Mucosa of stomach (tissue), 1 donor: ENCODE data around the gene DTX1.

Experiments used
- H3K27me3 ChIP-seq: one replicate; pipeline ENCODE4 v1.7.0; 2013; ENCODE audit warnings: mild to moderate bottlenecking, low read length; ENCODE audit not compliant: control insufficient read depth, insufficient read depth
- H3K36me3 ChIP-seq: one replicate; pipeline ENCODE4 v1.7.0; 2013; ENCODE audit warnings: low read length; ENCODE audit not compliant: control insufficient read depth, insufficient read depth
- H3K4me1 ChIP-seq: one replicate; pipeline ENCODE4 v1.7.0; 2013; ENCODE audit warnings: mild to moderate bottlenecking, low read length; ENCODE audit not compliant: control insufficient read depth, insufficient read depth
- H3K4me3 ChIP-seq: one replicate; pipeline ENCODE4 v1.7.0; 2013; ENCODE audit warnings: low read length
- H3K9ac ChIP-seq: one replicate; pipeline ENCODE4 v1.7.0; 2013; ENCODE audit warnings: mild to moderate bottlenecking, low read length, moderate library complexity
- H3K9me3 ChIP-seq: one replicate; pipeline ENCODE4 v1.7.0; 2013; ENCODE audit warnings: mild to moderate bottlenecking, low read length, moderate library complexity; ENCODE audit not compliant: control insufficient read depth
- donor health status: Pancreatic carcinoma.

The DTX1 gene

GRCh38 chr12:113066813-113067400, 10.4 kb downstream of the DTX1 start:
- no peaks in the 10 kb centered on the region for H3K9me3 ChIP-seq
- H3K9ac ChIP-seq = no peak overlapping the region
- H3K4me3 ChIP-seq = no peak overlapping the region
- peaks cover 7% of the 10 kb centered on the region for H3K4me1 ChIP-seq
- H3K36me3 ChIP-seq = no peaks in the 10 kb centered on the region
- H3K27me3 ChIP-seq = peaks cover 12% of the 10 kb centered on the region

DNA sequence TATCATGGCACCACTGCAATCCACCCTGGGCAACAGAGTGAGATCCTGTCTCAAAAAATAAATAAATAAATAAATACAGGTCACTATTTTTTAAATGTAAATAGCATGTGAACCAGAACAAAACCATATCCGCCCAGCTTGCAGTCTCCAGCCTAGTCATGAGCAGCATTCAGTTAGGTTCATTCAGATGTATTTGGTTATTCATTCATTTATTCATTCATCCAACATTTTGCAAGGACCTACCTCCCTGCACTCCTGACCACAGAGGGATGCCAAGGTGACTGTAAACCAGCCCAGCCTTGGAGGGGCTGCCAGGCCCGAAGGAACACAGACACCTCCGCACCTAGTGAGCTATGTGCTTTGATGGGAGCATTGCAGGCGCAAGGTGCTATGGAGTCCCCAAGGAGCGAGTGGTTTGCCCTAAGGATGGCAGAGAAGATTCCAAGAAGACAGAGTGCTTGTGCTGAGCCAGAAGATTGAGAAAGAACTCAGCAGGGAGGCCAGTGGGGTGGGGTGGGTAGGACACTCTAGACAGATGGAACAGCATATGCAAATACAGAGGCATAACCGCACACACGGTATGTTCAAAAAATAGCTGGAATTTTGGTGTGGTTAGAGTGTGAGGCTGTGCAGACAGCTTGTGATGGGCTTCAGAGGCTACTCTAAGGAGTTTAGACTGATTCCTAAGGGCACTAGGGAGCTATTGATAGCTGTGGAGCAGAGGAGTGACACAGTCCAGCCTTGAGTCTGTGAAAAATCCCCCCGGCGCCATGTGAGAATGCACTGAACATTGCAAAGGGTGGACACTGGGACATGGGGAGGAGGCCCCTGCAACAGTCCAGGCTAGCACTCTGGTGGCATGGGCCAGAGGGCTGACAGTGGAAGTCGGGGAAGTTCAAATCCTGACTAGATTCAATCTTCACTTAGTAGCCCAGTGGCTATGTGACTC, 11.7 kb downstream of the DTX1 start:
- Histone ChIP-seq H3K27me3 (peaks cover 7% of the 10 kb centered on the region), H3K9ac (no peak overlapping the region), H3K4me1 (peaks cover 8% of the 10 kb centered on the region), H3K9me3 (no peaks in the 10 kb centered on the region), H3K4me3 (no peak overlapping the region), H3K36me3 (no peaks in the 10 kb centered on the region)

GRCh38 chr12:113069149-113069548, 12.6 kb downstream of the DTX1 start:
- H3K9ac ChIP-seq = no peak overlapping the region
- no peak overlapping the region for H3K4me3 ChIP-seq
- peaks cover 8% of the 10 kb centered on the region for H3K4me1 ChIP-seq
- peaks cover 7% of the 10 kb centered on the region for H3K27me3 ChIP-seq
- no peaks in the 10 kb centered on the region for H3K36me3 ChIP-seq
- H3K9me3 ChIP-seq = no peaks in the 10 kb centered on the region

DNA sequence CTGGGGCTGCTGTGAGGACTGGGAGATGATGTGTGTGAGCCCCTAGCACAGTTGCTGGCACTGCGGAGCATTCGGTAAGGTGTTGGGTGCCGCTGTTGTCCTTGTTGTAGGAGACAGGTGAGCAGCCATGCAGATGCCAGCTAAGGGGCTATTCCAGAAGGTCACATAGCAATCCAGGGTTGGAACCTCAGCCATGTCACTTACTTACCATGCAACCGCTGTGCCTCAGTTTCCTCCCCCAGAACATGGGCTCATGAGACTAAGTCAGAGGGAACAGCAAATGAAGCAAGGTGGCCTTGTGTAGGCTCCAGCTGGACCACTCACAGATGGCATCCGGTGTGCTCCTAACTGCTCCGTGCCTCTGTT, 13.2 kb downstream of the DTX1 start:
- no peak overlapping the region for H3K9ac ChIP-seq
- no peaks in the 10 kb centered on the region for H3K9me3 ChIP-seq
- peaks cover 8% of the 10 kb centered on the region for H3K4me1 ChIP-seq
- H3K36me3 ChIP-seq = no peaks in the 10 kb centered on the region
- peaks cover 3% of the 10 kb centered on the region for H3K27me3 ChIP-seq
- H3K4me3 ChIP-seq = no peak overlapping the region

- no peaks in the 10 kb centered on the region for H3K9me3 ChIP-seq
- peaks cover 8% of the 10 kb centered on the region for H3K4me1 ChIP-seq
- H3K27me3 ChIP-seq = no peaks in the 10 kb centered on the region
- H3K9ac ChIP-seq = no peak overlapping the region
- H3K36me3 ChIP-seq = no peaks in the 10 kb centered on the region
- H3K4me3 ChIP-seq = no peak overlapping the region
Measured at GRCh38 chr12:113070117-113070906, 13.8 kb downstream of the DTX1 start.

GRCh38 chr12:113071135-113072112, 14.9 kb downstream of the DTX1 start:
- H3K27me3 ChIP-seq = no peaks in the 10 kb centered on the region
- H3K36me3 ChIP-seq = no peaks in the 10 kb centered on the region
- H3K9me3 ChIP-seq = no peaks in the 10 kb centered on the region
- no peak overlapping the region for H3K9ac ChIP-seq
- H3K4me3 ChIP-seq = no peak overlapping the region
- H3K4me1 ChIP-seq = peaks cover 8% of the 10 kb centered on the region

GRCh38 chr12:113072136-113072535, 15.6 kb downstream of the DTX1 start:
- no peak overlapping the region for H3K4me3 ChIP-seq
- H3K27me3 ChIP-seq = peaks cover 6% of the 10 kb centered on the region
- peaks cover 8% of the 10 kb centered on the region for H3K4me1 ChIP-seq
- H3K9ac ChIP-seq = no peak overlapping the region
- H3K36me3 ChIP-seq = no peaks in the 10 kb centered on the region
- no peaks in the 10 kb centered on the region for H3K9me3 ChIP-seq

GRCh38 chr12:113073586-113073985, 17.1 kb downstream of the DTX1 start:
- Histone ChIP-seq H3K9me3 (no peaks in the 10 kb centered on the region), H3K9ac (no peak overlapping the region), H3K4me1 (peaks cover 8% of the 10 kb centered on the region), H3K27me3 (peaks cover 16% of the 10 kb centered on the region), H3K4me3 (no peak overlapping the region), H3K36me3 (no peaks in the 10 kb centered on the region)

- no peak overlapping the region for H3K9ac ChIP-seq
- H3K4me1 ChIP-seq = peaks cover 8% of the 10 kb centered on the region
- H3K9me3 ChIP-seq = no peaks in the 10 kb centered on the region
- H3K27me3 ChIP-seq = peaks cover 27% of the 10 kb centered on the region
- H3K36me3 ChIP-seq = no peaks in the 10 kb centered on the region
- H3K4me3 ChIP-seq = no peak overlapping the region
Measured at GRCh38 chr12:113075137-113075683, 18.7 kb downstream of the DTX1 start.

- no peaks in the 10 kb centered on the region for H3K9me3 ChIP-seq
- no peaks in the 10 kb centered on the region for H3K36me3 ChIP-seq
- H3K27me3 ChIP-seq = peaks cover 27% of the 10 kb centered on the region
- no peak overlapping the region for H3K9ac ChIP-seq
- H3K4me1 ChIP-seq = no peaks in the 10 kb centered on the region
- no peak overlapping the region for H3K4me3 ChIP-seq
Measured at GRCh38 chr12:113077057-113077858, 20.7 kb downstream of the DTX1 start.
